Measurements from ENCODE around the gene IMMP2L.

DNA sequence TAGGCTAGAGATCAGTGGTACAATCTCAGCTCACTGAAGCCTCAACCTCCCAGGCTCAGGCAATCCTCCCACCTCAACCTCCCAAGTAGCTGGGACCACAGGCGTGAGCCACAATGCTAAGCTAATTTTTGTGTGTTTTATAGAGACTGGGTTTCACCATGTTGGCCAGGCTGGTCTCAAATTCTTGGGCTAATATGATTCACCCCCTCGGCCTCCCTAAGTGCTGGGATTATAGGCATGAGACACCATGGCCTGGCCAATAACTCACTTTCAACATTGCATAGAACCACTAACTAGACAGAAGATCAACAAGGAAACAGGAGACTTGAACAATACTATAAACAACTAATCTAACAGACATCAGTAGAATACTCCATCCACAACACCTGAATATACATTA lies 279.7 kb downstream of the IMMP2L start:
- TF ChIP-seq POLR2AphosphoS5 (IDR thresholded peaks at IDR 0.05) (no peak), EP300 (IDR thresholded peaks at IDR 0.05) (no peak)
